Astrocyte of the cerebellum (primary cell): ENCODE results near the gene STXBP6.

Source experiments
- DNase-seq: peaks from one replicate; pipeline ENCODE4 v3.0.0-alpha.2; 2011; ENCODE audit warnings: low read depth
- H3K4me3 ChIP-seq: 2 replicates; pipeline ENCODE4 v1.5.1; 2011; ENCODE audit warnings: mild to moderate bottlenecking, low read depth, low read length, moderate library complexity
- in situ Hi-C: cut with HindIII; loops from 2 replicates; pipeline ENCODE4 v1.10.0; 2017; ENCODE audit warnings: low sequenced_read_pairs
- TF ChIP-seq, protein P1 (sequence below): IDR thresholded peaks from 2 replicates; pipeline ENCODE4 v1.5.1; 2012; ENCODE audit warnings: low read length, low read depth, moderate library complexity, mild to moderate bottlenecking; ENCODE audit errors: missing control alignments

Gene STXBP6

DNA sequence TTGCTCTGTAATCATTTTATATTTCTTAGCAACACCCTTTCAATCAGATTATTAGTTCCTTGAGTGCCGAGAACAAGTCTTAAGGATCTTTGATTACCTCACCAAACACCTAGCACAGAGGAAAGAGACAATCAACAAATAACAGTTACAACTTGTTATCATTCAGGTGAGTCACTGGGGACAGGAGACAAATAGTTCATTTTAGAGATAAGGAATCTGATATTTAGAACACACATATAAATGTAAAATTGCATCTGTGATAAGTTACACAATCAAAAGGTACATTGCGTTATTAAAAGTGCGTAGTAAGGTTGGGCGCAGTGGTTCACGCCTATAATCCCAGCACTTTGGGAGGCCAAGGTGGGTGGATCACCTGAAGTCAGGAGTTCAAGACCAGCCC, 5.1 kb upstream of the STXBP6 start:
- in situ Hi-C loops, result no loop called here
- no peak overlapping the region for H3K4me3 ChIP-seq
- TF ChIP-seq, protein P1, sequence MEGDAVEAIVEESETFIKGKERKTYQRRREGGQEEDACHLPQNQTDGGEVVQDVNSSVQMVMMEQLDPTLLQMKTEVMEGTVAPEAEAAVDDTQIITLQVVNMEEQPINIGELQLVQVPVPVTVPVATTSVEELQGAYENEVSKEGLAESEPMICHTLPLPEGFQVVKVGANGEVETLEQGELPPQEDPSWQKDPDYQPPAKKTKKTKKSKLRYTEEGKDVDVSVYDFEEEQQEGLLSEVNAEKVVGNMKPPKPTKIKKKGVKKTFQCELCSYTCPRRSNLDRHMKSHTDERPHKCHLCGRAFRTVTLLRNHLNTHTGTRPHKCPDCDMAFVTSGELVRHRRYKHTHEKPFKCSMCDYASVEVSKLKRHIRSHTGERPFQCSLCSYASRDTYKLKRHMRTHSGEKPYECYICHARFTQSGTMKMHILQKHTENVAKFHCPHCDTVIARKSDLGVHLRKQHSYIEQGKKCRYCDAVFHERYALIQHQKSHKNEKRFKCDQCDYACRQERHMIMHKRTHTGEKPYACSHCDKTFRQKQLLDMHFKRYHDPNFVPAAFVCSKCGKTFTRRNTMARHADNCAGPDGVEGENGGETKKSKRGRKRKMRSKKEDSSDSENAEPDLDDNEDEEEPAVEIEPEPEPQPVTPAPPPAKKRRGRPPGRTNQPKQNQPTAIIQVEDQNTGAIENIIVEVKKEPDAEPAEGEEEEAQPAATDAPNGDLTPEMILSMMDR, result no peak
- DNase-seq, result no peak

- in situ Hi-C loops, result no loop called here
- no peak overlapping the region for H3K4me3 ChIP-seq
- DNase-seq, result no peak
- TF ChIP-seq, protein P1, result no peak
Observed at GRCh38 chr14:25053585-25053984, 3.6 kb upstream of the STXBP6 start.

GRCh38 chr14:25052921-25053320, 3.0 kb upstream of the STXBP6 start:
- H3K4me3 ChIP-seq, result no peak overlapping the region
- DNase-seq, result no peak
- in situ Hi-C loops, result no loop called here
- TF ChIP-seq, protein P1, result no peak

DNA sequence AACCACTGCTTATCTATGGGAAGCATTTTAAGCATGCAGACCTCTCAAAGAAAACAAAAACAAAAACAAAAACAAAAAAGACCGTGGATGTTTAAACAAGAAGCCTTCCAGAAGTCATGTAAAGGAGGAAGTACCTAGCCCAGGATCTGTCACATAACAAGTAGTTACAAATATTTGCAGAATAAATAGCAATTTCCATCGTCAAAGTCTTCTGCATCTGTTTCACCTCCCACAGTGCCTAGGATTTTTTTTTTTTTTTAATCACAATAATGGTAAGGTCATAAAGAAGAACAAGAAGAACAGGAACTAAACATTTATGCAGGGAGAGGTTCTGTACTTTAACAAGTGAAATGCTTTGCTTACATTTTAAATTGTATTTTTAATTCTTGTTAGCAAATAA, 2.4 kb upstream of the STXBP6 start:
- H3K4me3 ChIP-seq, result no peak overlapping the region
- in situ Hi-C loops, result no loop called here
- TF ChIP-seq, protein P1, result no peak
- no peak for DNase-seq

DNA sequence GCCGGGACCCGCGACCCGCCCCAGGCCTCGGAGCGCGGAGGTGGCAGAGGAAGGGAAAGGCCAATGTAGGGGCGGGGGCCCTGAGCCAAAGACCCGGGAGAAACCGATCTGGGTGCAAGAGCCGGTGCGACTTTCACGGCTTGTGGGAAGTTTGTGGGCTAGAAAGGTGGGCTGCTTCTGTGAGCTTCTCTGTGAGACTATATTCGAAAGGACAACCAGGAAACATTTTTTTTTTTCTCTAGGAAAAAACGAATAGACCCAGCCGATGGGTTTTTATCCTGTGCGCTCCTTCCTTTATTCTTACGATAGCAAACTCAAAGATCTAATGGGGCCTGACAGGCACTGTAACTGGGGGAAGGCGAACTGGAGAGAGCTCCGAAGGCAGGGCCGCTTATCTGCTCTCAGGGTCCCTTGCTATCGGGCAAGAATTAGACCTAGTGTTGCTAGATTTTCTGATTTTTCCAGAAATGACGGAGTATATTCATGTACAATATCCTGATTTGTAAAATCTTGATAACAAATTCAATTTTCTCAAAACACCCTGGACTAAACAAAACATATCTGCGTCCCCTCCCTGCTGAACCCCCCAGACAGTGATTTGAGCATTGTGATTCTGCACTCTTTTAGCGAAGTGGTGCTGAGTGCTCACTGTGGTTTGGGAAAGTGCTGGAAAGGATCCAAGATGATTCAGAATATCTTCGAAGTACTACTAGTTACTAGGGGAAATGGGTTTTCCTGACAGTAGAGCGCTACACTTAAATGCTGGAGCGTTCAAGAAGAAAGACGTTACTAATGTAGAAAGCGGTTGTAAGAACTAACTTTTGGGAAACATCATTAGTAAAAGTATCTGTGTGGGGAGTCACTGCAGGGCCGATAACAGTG, 563 bp upstream of the STXBP6 start:
- DNase-seq, result peak; percentile 49
- H3K4me3 ChIP-seq, result peak overlapping the region; percentile 57
- TF ChIP-seq, protein P1, result no peak
- in situ Hi-C loops, result no loop called here

DNA sequence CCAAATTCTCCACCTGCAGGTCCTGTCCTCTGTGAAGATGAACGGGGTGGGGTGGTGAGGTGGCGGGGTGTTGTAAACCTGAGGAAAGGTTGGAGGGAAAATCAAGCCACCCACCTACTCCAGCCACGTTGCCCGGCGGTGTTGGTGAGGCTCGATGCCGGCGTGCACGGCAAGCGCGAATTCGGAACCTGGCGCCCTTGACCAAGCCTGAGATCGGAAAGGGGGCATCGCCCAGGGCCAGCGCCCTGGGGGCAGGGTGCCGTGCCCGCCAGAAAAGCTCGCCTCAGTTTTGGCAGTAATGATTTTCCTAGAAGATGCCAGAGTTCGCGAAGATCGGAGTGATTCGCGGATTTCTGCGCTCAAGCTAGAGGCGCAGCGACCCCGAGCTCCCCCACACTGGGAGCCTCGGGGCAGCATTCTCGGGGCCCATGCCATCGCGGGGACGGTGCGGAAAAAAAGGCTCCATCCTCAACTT, 817 bp downstream of the STXBP6 start:
- DNase-seq, result no peak
- in situ Hi-C loops, result no loop called here
- peak overlapping the region; percentile 57 for H3K4me3 ChIP-seq

More for the DNA sequence above, 817 bp downstream of the STXBP6 start:
- TF ChIP-seq, protein P1, result no peak
